Measurements from ENCODE around the gene PHETA2.
"Not testable (repeated sequence)": the region's sequence is repeated elsewhere in the genome, so short reads cannot be mapped to it uniquely, and the experiment has no call there.

Gene PHETA2

GRCh38 chr22:42111798-42112197 lies 37.8 kb downstream of the PHETA2 start:
- DNase-seq, result no peak

- DNase-seq, result not testable (repeated sequence)
Measured at GRCh38 chr22:42112793-42113192, 38.7 kb downstream of the PHETA2 start.

GRCh38 chr22:42114721-42115120 lies 40.7 kb downstream of the PHETA2 start:
- DNase-seq, result no peak

- DNase-seq, result not testable (repeated sequence)
Measured at GRCh38 chr22:42115420-42115830, 41.4 kb downstream of the PHETA2 start.

- no peak for DNase-seq
Measured at GRCh38 chr22:42116848-42117424, 42.9 kb downstream of the PHETA2 start.

GRCh38 chr22:42120231-42121021 lies 46.4 kb downstream of the PHETA2 start:
- DNase-seq, result not testable (repeated sequence)

GRCh38 chr22:42123529-42123928 lies 49.5 kb downstream of the PHETA2 start:
- not testable (repeated sequence) for DNase-seq

- no peak for DNase-seq
Measured at GRCh38 chr22:42127606-42128005, 53.6 kb downstream of the PHETA2 start.

- DNase-seq, result not testable (repeated sequence)
Measured at GRCh38 chr22:42128007-42128406, 54.0 kb downstream of the PHETA2 start.

Measured in effector CD8-positive, alpha-beta T cell (primary cell).